IMR-90 (cell line): ENCODE measurements around the gene ITPKB. TPM values are rescaled to one million over a fixed set of nuclear protein-coding genes. Genes with fewer than 3 reads are reported as not detected.
A peak's percentile ranks its signal among the peaks of the same experiment; 100 is the strongest.

Source experiments
- ATAC-seq: fragments of 200-7000 bp; cut with Tn5 transposase; 2 replicates; pipeline ENCODE4 v1.9.1; 2020; ENCODE audit warnings: low read depth, mild to moderate bottlenecking, moderate library complexity
- BruUV-seq: library from RNA; stranded (reverse); fragments of 400-500 nt; replicated peaks from 2 replicates; lab custom pipeline; 2021; lab: Mats Ljungman, UMichigan
- CTCF ChIA-PET: fragments of 300-600 bp; formaldehyde crosslinking; extraction: SDS; loops from one replicate; lab custom pipeline; 2021; ENCODE audit warnings: antibody characterized with exemption; lab: Yijun Ruan, JAX
- POLR2A ChIA-PET: fragments of 300-600 bp; sonication (Branson Sonifier 250); formaldehyde crosslinking; loops from one replicate; lab custom pipeline; 2022; ENCODE audit warnings: antibody characterized with exemption; ENCODE audit not compliant: unreplicated experiment; lab: Charles Lee
- DNase-seq: peaks from one replicate; pipeline ENCODE4 v3.0.0; 2013
- H2AFZ ChIP-seq: replicated peaks from 2 replicates; pipeline ENCODE3; 2013; ENCODE audit warnings: low read length, mild to moderate bottlenecking; ENCODE audit not compliant: poor library complexity
- H2AK5ac ChIP-seq: 2 replicates; pipeline ENCODE4 v1.6.1; 2013; ENCODE audit warnings: low read depth, low read length, inconsistent platforms
- H2AK9ac ChIP-seq: replicated peaks from 2 replicates; pipeline ENCODE3; 2013; ENCODE audit warnings: mild to moderate bottlenecking, low read depth, low read length, moderate library complexity; ENCODE audit not compliant: poor library complexity
- H2BK120ac ChIP-seq: 2 replicates; pipeline ENCODE4 v1.6.1; 2013; ENCODE audit warnings: low read depth, low read length, inconsistent platforms
- H2BK15ac ChIP-seq: 3 replicates; pipeline ENCODE4 v1.6.1; 2013; ENCODE audit warnings: low read depth, low read length, inconsistent platforms
- H2BK20ac ChIP-seq: 2 replicates; pipeline ENCODE4 v1.6.1; 2013; ENCODE audit warnings: low read depth, mild to moderate bottlenecking, inconsistent platforms, low read length, moderate library complexity
- H2BK5ac ChIP-seq: 2 replicates; pipeline ENCODE4 v1.6.1; 2013; ENCODE audit warnings: mild to moderate bottlenecking, low read depth, low read length, inconsistent platforms; ENCODE audit not compliant: poor library complexity, severe bottlenecking
- H3K14ac ChIP-seq: replicated peaks from 2 replicates; pipeline ENCODE4 v1.6.1; 2013; ENCODE audit warnings: low read depth, low read length, inconsistent platforms
- H3K18ac ChIP-seq: 2 replicates; pipeline ENCODE4 v1.6.1; 2013; ENCODE audit warnings: low read depth, low read length, control low read depth
- H3K23ac ChIP-seq: 2 replicates; pipeline ENCODE4 v1.6.1; 2013; ENCODE audit warnings: low read depth, low read length, inconsistent platforms
- H3K27ac ChIP-seq: 2 replicates; pipeline ENCODE4 v1.5.1; 2013; ENCODE audit warnings: mild to moderate bottlenecking, control low read depth, low read length; ENCODE audit not compliant: insufficient read depth
- H3K27me3 ChIP-seq: 2 replicates; pipeline ENCODE4 v1.6.1; 2013; ENCODE audit warnings: low read length; ENCODE audit not compliant: control insufficient read depth, insufficient read depth
- H3K36me3 ChIP-seq: 2 replicates; pipeline ENCODE4 v1.6.1; 2013; ENCODE audit warnings: low read length, mixed read lengths; ENCODE audit not compliant: control insufficient read depth, insufficient read depth
- H3K4ac ChIP-seq: 2 replicates; pipeline ENCODE4 v1.6.1; 2013; ENCODE audit warnings: low read depth, low read length, inconsistent platforms
- H3K4me1 ChIP-seq: 2 replicates; pipeline ENCODE4 v1.6.1; 2013; ENCODE audit warnings: low read length, mixed read lengths; ENCODE audit not compliant: control insufficient read depth, insufficient read depth
- H3K4me2 ChIP-seq: 2 replicates; pipeline ENCODE4 v1.6.1; 2013; ENCODE audit warnings: low read depth, mild to moderate bottlenecking, control low read depth, low read length, moderate library complexity
- H3K4me3 ChIP-seq: 2 replicates; pipeline ENCODE4 v1.5.1; 2013; ENCODE audit warnings: low read depth, mild to moderate bottlenecking, control low read depth, low read length, moderate library complexity; ENCODE audit not compliant: insufficient read depth
- H3K56ac ChIP-seq: 2 replicates; pipeline ENCODE4 v1.6.1; 2013; ENCODE audit warnings: low read length, inconsistent platforms; ENCODE audit not compliant: insufficient read depth; ENCODE audit errors: extremely low read depth
- H3K79me1 ChIP-seq, 2 experiments: 2 replicates each; pipeline ENCODE4 v1.6.1; 2013; ENCODE audit warnings: low read length in 2 of 2, inconsistent platforms in 1 of 2, low read depth in 1 of 2
- H3K9ac ChIP-seq: 2 replicates; pipeline ENCODE4 v1.6.1; 2013; ENCODE audit warnings: low read depth, low read length, control low read depth
- H3K9me1 ChIP-seq: 2 replicates; pipeline ENCODE4 v1.6.1; 2013; ENCODE audit warnings: low read length, inconsistent platforms; ENCODE audit not compliant: insufficient read depth
- H3K9me3 ChIP-seq: 2 replicates; pipeline ENCODE4 v1.6.1; 2013; ENCODE audit warnings: low read length; ENCODE audit not compliant: control insufficient read depth, insufficient read depth
- H4K20me1 ChIP-seq: 2 replicates; pipeline ENCODE4 v1.6.1; 2013; ENCODE audit warnings: low read length, inconsistent platforms; ENCODE audit not compliant: insufficient read depth
- H4K5ac ChIP-seq: 2 replicates; pipeline ENCODE4 v1.6.1; 2013; ENCODE audit warnings: mild to moderate bottlenecking, low read depth, low read length, control low read depth
- H4K8ac ChIP-seq, 2 experiments: 2 replicates each; pipeline ENCODE4 v1.6.1; 2013; ENCODE audit warnings: low read depth in 2 of 2, low read length in 2 of 2, control low read depth in 1 of 2, inconsistent platforms in 1 of 2
- H4K91ac ChIP-seq: 2 replicates; pipeline ENCODE4 v1.6.1; 2013; ENCODE audit warnings: low read depth, low read length, inconsistent platforms; ENCODE audit not compliant: insufficient read depth
- CEBPB ChIP-seq: IDR thresholded peaks from 2 replicates; pipeline ENCODE4 v1.6.1; 2012; ENCODE audit warnings: low read depth, low read length, improper control_type of control experiment
- FOS ChIP-seq: fragments of 150-350 bp; IDR thresholded peaks from 2 replicates; pipeline ENCODE4 v1.6.1; 2016; ENCODE audit warnings: low read depth, low read length
- MXI1 ChIP-seq: IDR thresholded peaks from 2 replicates; pipeline ENCODE4 v1.6.1; 2012; ENCODE audit warnings: low read depth, mild to moderate bottlenecking, low read length, moderate library complexity, borderline replicate concordance
- POLR2A ChIP-seq: IDR thresholded peaks from 2 replicates; pipeline ENCODE4 v1.6.1; 2012; ENCODE audit warnings: mild to moderate bottlenecking, low read depth, low read length
- RAD21 ChIP-seq: IDR thresholded peaks from 2 replicates; pipeline ENCODE4 v1.6.1; 2012; ENCODE audit warnings: low read length, improper control_type of control experiment
- SMC3 ChIP-seq: fragments of 150-350 bp; IDR thresholded peaks from 2 replicates; pipeline ENCODE4 v1.6.1; 2016; ENCODE audit warnings: low read depth, mild to moderate bottlenecking, antibody characterized with exemption, low read length, moderate library complexity
- WGBS, 2 experiments: methylation state at CpG; one replicate each; pipeline versions ENCODE4 v1.1.5 to v1.1.7; 2013; ENCODE audit warnings: missing lambda C conversion rate in 2 of 2; ENCODE audit not compliant: insufficient read length in 1 of 2; ENCODE audit errors: extremely low coverage in 2 of 2; 5-methylcytosine and 5-hydroxymethylcytosine counted together
- dilution Hi-C: fragments of 300-500 bp; cut with HindIII; formaldehyde crosslinking; loops from one replicate; pipeline ENCODE4 v1.14.3; 2018; ENCODE audit warnings: low sequenced_read_pairs; ENCODE audit not compliant: unreplicated experiment
- in situ Hi-C: fragments of 300-500 bp; cut with MboI; formaldehyde crosslinking; loops from 3 replicates; pipeline ENCODE4 v1.14.3; 2019; ENCODE audit warnings: low sequenced_read_pairs, inconsistent platforms, mixed read lengths
- intact Hi-C: fragments of 100-400 bp; cut with micrococcal nuclease; formaldehyde crosslinking; loops from 2 replicates; pipeline ENCODE4 v1.10.0; 2022
- polyA plus RNA-seq, 3 experiments: library from polyadenylated mRNA; depleted of rRNA; stranded (reverse); fragments of >200 nt; gene quantifications; 2 replicates each; pipeline ENCODE4 v1.2.3, GENCODE V29; 2012; ENCODE audit warnings: low replicate concordance in 1 of 3
- total RNA-seq: library from RNA; depleted of rRNA; stranded (reverse); fragments of >200 nt; gene quantifications from 2 replicates; pipeline ENCODE4 v1.2.3, GENCODE V29; 2012

The ITPKB gene
- total and polyA plus RNA-seq, 2 of the 4 experiments (the other 2 are of a cell fraction) = 0.72 to 1.4 TPM

DNA sequence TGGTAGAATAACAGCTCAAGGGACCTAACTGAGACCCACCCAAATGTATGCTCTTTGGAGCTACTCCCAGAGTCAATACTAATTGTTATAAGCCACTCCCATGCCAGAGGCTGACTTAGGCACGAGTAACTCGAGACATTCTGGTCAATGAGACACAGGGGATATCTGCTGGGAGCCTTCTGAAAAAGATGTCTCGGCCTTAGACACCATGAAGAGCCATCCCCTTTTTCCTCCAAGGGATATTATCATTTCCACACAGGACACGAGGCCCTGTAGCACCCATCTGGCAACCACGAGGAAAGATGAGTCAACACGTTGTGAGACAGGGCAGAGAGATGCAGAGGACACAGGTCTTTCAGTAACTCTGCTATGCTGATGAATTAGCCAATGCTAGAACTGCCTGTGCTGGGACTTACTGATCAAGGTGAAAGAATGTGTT, 30.7 kb downstream of the ITPKB start:
- peak overlapping the region; percentile 29; the same call in 1 of the 2 replicates for H3K4ac ChIP-seq
- 25% methylated on average over 2 of the region's 6 CpGs; no CpG with 5 or more reads in 1 of the 2 experiments for WGBS, 2 experiments
- dilution Hi-C loops (no loop called here), intact Hi-C loops (no loop called here), in situ Hi-C loops (no loop called here)
- no peaks in the 10 kb centered on the region for H4K20me1 ChIP-seq
- ATAC-seq (peak; percentile 79), DNase-seq (peak; percentile 92)
- no peak overlapping the region for H3K23ac ChIP-seq
- H3K27ac ChIP-seq = peak overlapping the region; percentile 33; the same call in 1 of the 2 replicates
- no peak overlapping the region for H4K8ac ChIP-seq
- H3K14ac ChIP-seq = 0 out of 2 replicates have a peak overlapping the region, but pooled peaks have one; percentile 5
- H3K79me1 ChIP-seq = peaks cover 0 to 6% of the 10 kb centered on the region in 2 experiments; a peak in 1 of 4 replicates
- H3K18ac ChIP-seq = no peak overlapping the region
- H2AK9ac ChIP-seq = no peak overlapping the region
- H2AFZ ChIP-seq = peak overlapping the region; percentile 49
- H4K91ac ChIP-seq = no peak overlapping the region; the same call in 1 of the 2 replicates
- TF ChIP-seq SMC3 = no peak; the same call in 1 of the 2 replicates
- no peak for TF ChIP-seq POLR2A
- peak; percentile 65 for TF ChIP-seq CEBPB
- TF ChIP-seq FOS = peak; percentile 52
- TF ChIP-seq RAD21 = 0 out of 2 replicates have a peak, but pooled peaks have one; percentile 4
- peak; percentile 96 for TF ChIP-seq MXI1
- H4K5ac ChIP-seq = no peak overlapping the region
- H2BK20ac ChIP-seq = no peak overlapping the region
- no peak overlapping the region for H3K56ac ChIP-seq
- no peak overlapping the region for H3K4me3 ChIP-seq
- 0 out of 2 replicates have a peak overlapping the region, but pooled peaks have one; percentile 0 for H2BK120ac ChIP-seq
- no peak overlapping the region for H2BK5ac ChIP-seq
- no peaks in the 10 kb centered on the region for H3K9me3 ChIP-seq
- no peak overlapping the region for H3K4me2 ChIP-seq
- no peak overlapping the region for H2BK15ac ChIP-seq
- peaks cover 14% of the 10 kb centered on the region for H3K4me1 ChIP-seq
- BruUV-seq = no TSS peak
- ChIA-PET CTCF (no interaction called here), POLR2A (no interaction called here)
- peak overlapping the region; percentile 30; the same call in 1 of the 2 replicates for H2AK5ac ChIP-seq
- peaks cover 15% of the 10 kb centered on the region for H3K9me1 ChIP-seq
- H3K9ac ChIP-seq = no peak overlapping the region
- H3K27me3 ChIP-seq = no peaks in the 10 kb centered on the region
- no peaks in the 10 kb centered on the region for H3K36me3 ChIP-seq
